ENCODE results near the gene CBLN4. TPM values are rescaled to one million over a fixed set of nuclear protein-coding genes. Genes with fewer than 3 reads are reported as not detected.

The CBLN4 gene
- total RNA-seq (ENCODE audit: low replicate concordance), result not detected in 2 replicates
- long read RNA-seq, result 0 reads

- H3K36me3 Mint-ChIP-seq, result no peaks in the 10 kb centered on the region
- no peaks in the 10 kb centered on the region for H3K27me3 Mint-ChIP-seq
- DNase-seq (ENCODE audit: extremely low spot score, unreplicated experiment), result no peak
- H3K9me3 Mint-ChIP-seq, result peaks cover 8% of the 10 kb centered on the region
- no peak within 1 kb of the TSS for H3K4me3 Mint-ChIP-seq
- TF ChIP-seq CTCF (conservative IDR thresholded peaks at IDR 0.05), result no peak
- no peaks in the 10 kb centered on the region for H3K4me1 Mint-ChIP-seq (ENCODE audit: unreplicated experiment)
- no peak within 1 kb of the TSS for H3K27ac Mint-ChIP-seq
These were observed at the start of gene CBLN4 for GRCh38 chr20:56005389-56005715. Gene CBLN4, minus strand, starts transcription at chr20:56005519. Its CDS starts 1,348 bp downstream, at chr20:56004171.

GRCh38 chr20:56043227-56043626 is 37.9 kb upstream of the CBLN4 start:
- TF ChIP-seq CTCF (conservative IDR thresholded peaks at IDR 0.05), result no peak
- H3K4me1 Mint-ChIP-seq (ENCODE audit: unreplicated experiment), result no peaks in the 10 kb centered on the region
- no peak overlapping the region for H3K4me3 Mint-ChIP-seq
- H3K27ac Mint-ChIP-seq, result no peak overlapping the region
- H3K36me3 Mint-ChIP-seq, result no peaks in the 10 kb centered on the region
- H3K9me3 Mint-ChIP-seq, result no peaks in the 10 kb centered on the region
- DNase-seq (ENCODE audit: extremely low spot score, unreplicated experiment), result no peak
- no peaks in the 10 kb centered on the region for H3K27me3 Mint-ChIP-seq

DNA sequence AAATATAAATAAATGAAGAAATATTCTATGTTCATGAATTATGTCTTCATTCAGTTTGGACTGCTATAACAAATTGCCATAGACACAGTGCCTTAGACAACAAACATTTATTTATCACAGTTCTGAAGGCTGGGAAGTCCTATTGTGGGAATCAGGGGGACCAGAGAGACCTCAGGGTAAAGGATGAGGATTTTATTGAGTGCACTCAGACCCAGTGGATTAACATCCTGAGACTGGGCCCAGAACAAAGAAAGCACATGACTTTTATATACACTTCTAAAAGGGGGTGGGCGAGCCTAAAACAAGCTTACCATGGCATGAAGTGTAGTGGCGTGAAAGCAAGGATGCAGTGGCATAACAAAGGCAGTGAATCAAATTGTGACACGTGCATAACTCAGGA is 26.9 kb upstream of the CBLN4 start:
- H3K27ac Mint-ChIP-seq, result no peak overlapping the region
- H3K4me3 Mint-ChIP-seq, result no peak overlapping the region
- no peaks in the 10 kb centered on the region for H3K4me1 Mint-ChIP-seq (ENCODE audit: unreplicated experiment)
- H3K27me3 Mint-ChIP-seq, result no peaks in the 10 kb centered on the region
- TF ChIP-seq CTCF (conservative IDR thresholded peaks at IDR 0.05), result no peak
- no peaks in the 10 kb centered on the region for H3K36me3 Mint-ChIP-seq
- DNase-seq (ENCODE audit: extremely low spot score, unreplicated experiment), result no peak
- H3K9me3 Mint-ChIP-seq, result peaks cover 13% of the 10 kb centered on the region

DNA sequence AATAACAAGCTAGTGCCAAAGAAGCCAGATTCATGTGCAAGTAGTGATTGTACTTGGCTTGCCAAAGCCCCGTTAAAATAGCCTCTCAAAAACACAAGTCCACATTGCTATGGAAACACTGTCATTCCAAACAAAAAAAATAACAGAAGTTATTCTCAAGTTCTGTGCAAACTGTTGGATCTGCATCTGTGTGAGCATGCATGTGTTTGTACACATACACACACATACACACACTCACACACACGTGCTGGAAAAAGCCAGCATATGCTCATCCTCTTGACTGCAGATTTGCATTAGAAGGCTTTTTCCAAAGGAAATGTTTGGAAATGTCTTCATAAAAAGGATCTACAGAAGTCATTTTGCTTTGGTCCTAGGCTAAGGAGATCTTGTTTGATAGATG is 13.4 kb upstream of the CBLN4 start:
- DNase-seq (ENCODE audit: extremely low spot score, unreplicated experiment), result no peak
- no peaks in the 10 kb centered on the region for H3K27me3 Mint-ChIP-seq
- H3K27ac Mint-ChIP-seq, result no peak overlapping the region
- H3K4me3 Mint-ChIP-seq, result no peak overlapping the region
- no peaks in the 10 kb centered on the region for H3K4me1 Mint-ChIP-seq (ENCODE audit: unreplicated experiment)
- TF ChIP-seq CTCF (conservative IDR thresholded peaks at IDR 0.05), result no peak
- H3K36me3 Mint-ChIP-seq, result no peaks in the 10 kb centered on the region
- H3K9me3 Mint-ChIP-seq, result peaks cover 9% of the 10 kb centered on the region

GRCh38 chr20:56018194-56018593 is 12.9 kb upstream of the CBLN4 start:
- peaks cover 6% of the 10 kb centered on the region for H3K9me3 Mint-ChIP-seq
- no peak overlapping the region for H3K27ac Mint-ChIP-seq
- no peaks in the 10 kb centered on the region for H3K27me3 Mint-ChIP-seq
- H3K4me3 Mint-ChIP-seq, result no peak overlapping the region
- H3K4me1 Mint-ChIP-seq (ENCODE audit: unreplicated experiment), result no peaks in the 10 kb centered on the region
- no peak for DNase-seq (ENCODE audit: extremely low spot score, unreplicated experiment)
- no peaks in the 10 kb centered on the region for H3K36me3 Mint-ChIP-seq
- TF ChIP-seq CTCF (conservative IDR thresholded peaks at IDR 0.05), result no peak

DNA sequence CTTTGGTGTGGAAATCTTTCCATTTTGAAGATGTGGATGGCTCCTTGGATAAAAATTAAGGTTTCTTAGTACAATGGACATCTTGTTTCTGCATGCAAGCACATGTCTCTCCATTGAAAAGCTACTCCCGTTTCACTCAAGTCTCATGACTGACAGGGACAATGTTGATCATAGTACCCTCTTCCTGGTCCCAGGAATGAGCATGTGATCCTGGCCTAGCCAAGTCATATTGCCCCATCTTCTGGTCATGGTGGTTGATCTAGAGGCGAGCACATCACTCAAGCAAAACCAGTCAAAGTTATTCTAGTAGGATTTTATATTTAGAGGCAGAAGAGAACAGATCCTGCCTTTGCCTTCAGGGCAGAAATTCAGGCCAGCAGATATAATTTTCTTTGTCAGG is 12.2 kb upstream of the CBLN4 start:
- Mint-ChIP-seq H3K27ac (no peak overlapping the region), H3K9me3 (no peaks in the 10 kb centered on the region), H3K27me3 (no peaks in the 10 kb centered on the region), H3K4me3 (no peak overlapping the region), H3K36me3 (no peaks in the 10 kb centered on the region), H3K4me1 (ENCODE audit: unreplicated experiment) (no peaks in the 10 kb centered on the region)
- no peak for DNase-seq (ENCODE audit: extremely low spot score, unreplicated experiment)
- no peak for TF ChIP-seq CTCF (conservative IDR thresholded peaks at IDR 0.05)

Data from type B pancreatic cell (in vitro differentiated cells).